Limb (tissue), 2 donors: ENCODE measurements around the gene IFNL2.
"Not testable (repeated sequence)": the region's sequence is repeated elsewhere in the genome, so short reads cannot be mapped to it uniquely, and the experiment has no call there.

Experiments
- DNase-seq, 2 donors: peaks; one replicate each; pipeline ENCODE4 v3.0.0-alpha.2; 2016; ENCODE audit errors: extremely low spot score in 2 of 2

The IFNL2 gene

GRCh38 chr19:39296055-39296645 lies 28.0 kb downstream of the IFNL2 start, which contains the start of gene IFNL1:
Gene IFNL1 (plus strand): TSS chr19:39296407. CDS start chr19:39296422, 15 bp downstream.
- DNase-seq: no peak

DNA sequence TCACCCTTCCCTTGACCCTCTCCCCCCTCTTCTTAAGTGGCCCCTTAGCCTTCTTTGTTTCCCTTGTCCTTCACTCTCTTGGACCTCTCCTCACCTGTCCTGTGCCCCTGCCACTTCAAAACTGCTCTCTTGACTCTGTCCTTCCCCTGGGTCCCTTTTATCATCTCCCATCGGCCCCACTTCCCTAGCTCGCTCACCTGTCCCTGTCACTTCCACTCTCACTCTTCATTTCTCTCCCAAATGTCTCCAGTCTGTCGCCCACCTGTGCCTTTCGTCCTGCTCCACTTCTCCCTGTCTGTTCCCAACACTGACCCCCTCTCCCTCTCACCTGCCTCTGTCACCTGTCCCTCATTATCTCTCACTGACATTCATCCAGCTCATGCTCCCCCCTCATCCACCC lies 28.7 kb downstream of the IFNL2 start:
- DNase-seq: no peak

DNA sequence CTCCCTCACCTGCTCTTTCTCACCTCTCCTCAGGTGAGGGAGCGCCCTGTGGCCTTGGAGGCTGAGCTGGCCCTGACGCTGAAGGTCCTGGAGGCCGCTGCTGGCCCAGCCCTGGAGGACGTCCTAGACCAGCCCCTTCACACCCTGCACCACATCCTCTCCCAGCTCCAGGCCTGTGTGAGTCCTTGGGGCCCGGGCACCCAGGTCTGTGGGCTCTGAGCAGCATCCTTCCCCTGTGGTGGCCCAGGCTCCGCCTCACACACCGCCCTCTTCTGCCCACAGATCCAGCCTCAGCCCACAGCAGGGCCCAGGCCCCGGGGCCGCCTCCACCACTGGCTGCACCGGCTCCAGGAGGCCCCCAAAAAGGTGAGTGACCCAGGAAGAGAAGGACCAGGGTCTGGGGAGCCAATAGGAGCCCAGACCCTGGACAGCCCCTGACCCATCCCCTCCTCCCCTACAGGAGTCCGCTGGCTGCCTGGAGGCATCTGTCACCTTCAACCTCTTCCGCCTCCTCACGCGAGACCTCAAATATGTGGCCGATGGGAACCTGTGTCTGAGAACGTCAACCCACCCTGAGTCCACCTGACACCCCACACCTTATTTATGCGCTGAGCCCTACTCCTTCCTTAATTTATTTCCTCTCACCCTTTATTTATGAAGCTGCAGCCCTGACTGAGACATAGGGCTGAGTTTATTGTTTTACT lies 29.9 kb downstream of the IFNL2 start:
- DNase-seq: no peak

DNA sequence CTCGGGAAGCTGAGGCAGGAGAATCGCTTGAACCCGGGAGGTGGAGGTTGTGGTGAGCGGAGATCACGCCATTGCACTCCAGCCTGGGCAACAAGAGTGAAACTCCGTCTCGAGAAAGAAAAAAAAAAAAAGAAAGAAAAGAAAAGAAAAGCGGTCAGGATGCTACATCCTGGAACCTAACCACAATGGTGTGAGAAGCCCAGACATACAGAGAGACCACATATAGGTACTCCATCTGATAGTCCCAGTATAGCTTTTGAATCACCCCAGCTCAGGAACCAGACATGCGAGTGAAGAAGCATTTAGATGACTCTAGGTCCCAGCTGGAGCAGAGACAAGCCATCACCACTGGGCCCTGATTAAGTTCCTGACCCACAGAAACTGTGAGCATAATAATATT lies 31.2 kb downstream of the IFNL2 start:
- DNase-seq: no peak

- DNase-seq: no peak
Measured at GRCh38 chr19:39299832-39300231, 31.6 kb downstream of the IFNL2 start.

- DNase-seq: no peak
Measured at GRCh38 chr19:39301021-39301420, 32.8 kb downstream of the IFNL2 start.

DNA sequence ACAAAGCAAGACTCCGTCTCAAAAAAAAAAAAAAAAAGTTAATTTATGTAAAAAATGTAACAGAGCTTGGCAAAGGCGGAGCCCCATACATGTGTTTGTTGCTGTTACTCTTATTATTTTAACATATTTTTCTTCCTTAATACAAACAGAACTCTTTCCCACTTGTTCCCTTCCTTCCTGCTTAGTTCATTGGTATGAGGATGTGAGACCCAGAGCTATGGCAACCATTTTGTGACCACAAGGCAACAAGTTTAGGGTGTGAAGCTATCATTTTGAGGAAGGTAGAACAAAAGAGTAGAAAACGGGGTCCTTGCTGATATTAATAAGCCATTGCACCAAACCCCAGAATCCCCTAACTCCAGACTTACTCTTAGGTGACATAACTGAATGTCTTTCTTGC lies 33.4 kb downstream of the IFNL2 start:
- no peak for DNase-seq

GRCh38 chr19:39303373-39304184 lies 35.4 kb downstream of the IFNL2 start:
- DNase-seq: no peak

DNA sequence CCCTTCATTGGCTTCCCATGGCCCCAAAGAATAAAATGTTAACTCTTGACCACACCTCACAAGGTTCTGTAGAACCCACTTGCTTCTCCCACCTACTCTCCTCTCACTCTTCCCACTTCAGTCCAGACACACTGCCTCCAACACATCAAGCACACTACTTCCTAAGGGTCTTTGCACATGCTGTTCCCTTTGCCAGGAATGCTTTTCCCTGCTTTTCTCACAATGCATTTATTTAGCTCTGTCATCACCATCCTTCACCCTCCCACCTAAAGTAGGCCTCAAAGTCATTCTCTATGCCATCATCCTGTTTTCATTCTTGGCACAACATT lies 36.0 kb downstream of the IFNL2 start:
- no peak for DNase-seq

- no peak for DNase-seq
Measured at GRCh38 chr19:39304701-39305571, 36.7 kb downstream of the IFNL2 start.

GRCh38 chr19:39306075-39306474 lies 37.9 kb downstream of the IFNL2 start:
- DNase-seq: no peak

DNA sequence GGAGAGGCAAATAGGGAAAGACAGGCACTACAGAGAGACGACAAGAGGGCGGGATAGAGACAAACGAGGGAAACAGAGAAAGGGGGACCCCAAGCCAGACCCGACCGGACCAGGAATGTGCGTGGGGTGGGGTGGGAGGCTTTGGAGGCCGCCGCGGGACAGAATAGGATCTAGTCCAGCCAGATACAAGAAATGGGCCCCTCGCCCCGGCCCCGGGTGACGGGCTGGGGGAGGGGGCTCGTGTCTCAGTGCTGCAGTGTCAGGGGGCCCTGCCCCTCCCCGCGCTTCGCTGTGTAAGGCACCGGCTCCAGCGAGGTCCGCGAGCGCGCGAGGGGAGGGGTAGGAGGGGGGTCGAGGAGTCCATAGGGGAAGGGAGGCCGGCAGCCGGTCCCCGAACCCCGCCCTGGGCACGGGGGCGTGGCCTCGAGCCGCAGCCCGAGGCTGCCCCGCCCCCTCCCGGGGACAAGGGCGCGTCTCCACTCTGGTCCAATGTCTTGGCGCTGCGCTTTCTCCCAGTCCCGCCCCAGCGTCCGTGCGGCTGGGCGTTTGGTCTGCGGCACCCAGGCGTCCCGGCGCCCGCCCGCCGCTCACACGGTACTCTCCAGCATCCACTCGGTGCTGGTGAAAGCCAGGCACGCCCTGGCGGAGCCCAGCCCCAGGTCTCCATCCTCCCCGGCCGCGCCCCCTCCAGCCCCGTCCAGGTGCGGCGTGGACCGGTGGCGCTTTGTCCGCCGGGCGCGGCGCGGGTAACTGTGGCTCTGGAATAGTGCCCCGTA lies 39.0 kb downstream of the IFNL2 start:
- DNase-seq: peak in 1 of 2 donors; percentile 59

- no peak for DNase-seq
Measured at GRCh38 chr19:39307822-39308530, 39.8 kb downstream of the IFNL2 start.

DNA sequence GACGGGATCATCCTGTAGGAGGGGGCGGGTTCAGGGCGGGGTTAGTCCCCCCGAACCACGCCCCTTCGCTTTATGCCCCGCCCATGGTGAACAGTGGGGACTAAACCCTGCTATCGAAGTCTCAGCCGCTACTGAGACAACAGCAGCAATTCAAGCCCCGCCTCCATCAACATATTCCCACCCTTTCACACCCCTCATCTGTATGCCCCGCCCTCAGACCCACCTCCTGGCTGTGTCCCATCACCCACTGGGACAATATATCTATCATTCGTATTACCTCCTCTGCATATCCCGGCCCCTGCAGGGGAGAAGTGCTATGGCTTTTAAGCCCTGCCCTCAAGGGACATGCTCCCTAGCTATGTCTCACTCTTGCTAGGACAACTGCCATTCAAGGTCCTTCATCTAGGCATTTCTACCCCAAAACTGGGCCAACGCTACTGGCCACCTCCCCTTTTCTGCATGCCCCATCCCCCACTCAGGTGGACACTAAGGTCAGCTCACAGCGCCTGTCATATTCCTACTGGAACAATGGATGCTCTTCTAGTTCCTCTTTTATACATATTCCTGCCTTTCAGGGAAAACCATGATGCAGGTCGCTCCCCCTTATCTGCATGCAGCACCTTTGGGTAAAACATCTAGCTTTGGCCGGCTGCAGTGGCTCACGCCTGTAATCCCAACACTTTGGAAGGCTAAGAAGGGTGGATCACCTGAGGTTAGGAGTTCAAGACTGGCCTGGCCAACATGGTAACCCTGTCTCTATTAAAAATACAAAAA lies 40.5 kb downstream of the IFNL2 start:
- no peak for DNase-seq

DNA sequence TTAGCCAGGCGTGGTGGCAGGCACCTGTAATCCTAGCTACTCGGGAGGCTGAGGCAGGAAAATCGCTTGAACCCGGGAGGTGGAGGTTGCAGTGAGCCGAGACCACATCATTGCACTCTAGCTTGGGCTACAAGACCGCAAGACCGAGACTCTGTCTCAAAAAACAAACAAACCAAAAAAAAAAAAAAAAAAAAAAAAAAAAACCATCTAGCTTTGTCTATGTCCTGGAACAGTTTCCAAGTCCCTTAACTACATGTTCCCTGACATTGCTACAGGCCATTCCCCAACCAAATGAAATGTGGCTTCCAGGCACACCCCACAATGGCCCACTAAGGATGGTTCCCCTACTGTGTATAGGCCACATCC lies 41.1 kb downstream of the IFNL2 start:
- not testable (repeated sequence) for DNase-seq

- no peak for DNase-seq
Measured at GRCh38 chr19:39310558-39311311, 42.5 kb downstream of the IFNL2 start.

DNA sequence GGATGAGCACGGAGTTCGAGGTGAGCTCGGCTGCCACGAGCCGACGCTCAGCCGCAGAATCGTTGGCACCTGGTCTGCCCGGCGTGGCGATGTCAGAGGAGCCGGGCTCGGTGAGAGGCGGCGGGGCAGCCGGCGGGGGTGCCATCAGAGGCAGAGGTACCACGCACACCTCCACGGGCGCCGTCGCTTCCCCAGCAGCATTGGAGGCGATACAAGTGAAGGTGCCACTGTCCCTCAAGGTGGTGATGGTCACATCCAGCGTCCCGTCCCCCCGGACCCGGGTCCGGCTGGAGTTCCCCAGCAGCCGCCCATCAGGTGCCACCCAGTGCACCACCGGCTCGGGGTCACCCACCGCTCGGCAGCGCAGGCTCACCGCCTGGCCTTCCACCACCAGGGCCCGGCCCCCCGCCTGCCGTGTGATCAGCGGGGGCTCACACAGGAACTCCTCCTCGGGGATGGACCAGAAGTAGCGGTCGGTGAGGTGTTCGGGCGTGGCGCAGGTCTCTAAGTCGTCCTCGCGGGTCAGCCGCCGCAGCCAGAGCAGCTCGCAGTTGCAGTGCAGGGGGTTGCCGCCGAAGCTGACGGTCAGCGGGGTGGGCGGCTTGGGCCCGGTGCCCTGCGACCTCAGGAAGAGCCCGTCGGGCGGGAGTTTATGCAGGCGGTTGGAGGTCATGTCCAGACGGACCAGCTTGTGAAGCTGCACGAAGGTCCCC lies 46.0 kb downstream of the IFNL2 start:
- no peak for DNase-seq

DNA sequence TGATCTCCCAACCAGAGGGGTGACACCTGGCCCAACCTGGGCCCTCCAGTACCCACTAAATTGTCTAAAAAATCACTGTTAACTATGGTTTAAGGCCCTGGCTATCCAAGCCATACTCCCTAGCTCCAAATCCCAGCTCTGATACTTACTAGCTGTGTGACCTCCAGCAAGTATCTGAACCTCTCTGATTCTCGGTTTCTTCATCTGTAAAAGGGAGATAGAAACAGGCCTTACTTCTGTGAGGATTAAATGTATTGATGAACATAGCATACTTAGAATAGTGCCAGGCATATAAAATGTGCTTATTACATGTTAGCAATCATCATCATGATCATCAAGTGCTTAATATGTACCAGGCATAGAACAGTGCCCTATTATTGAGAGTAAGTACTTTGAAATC lies 47.7 kb downstream of the IFNL2 start:
- DNase-seq: no peak
